ENCODE results near the gene TGFBR3L.

GRCh38 chr19:7899751-7900378 lies 14.8 kb upstream of the TGFBR3L start:
- TF ChIP-seq CTCF (IDR thresholded peaks at IDR 0.05): no peak
- TF ChIP-seq EZH2phosphoT487 (IDR thresholded peaks at IDR 0.05): no peak

All from neural progenitor cell (in vitro differentiated cells).